Measurements from ENCODE around the gene RFLNA. TPM values are rescaled to one million over a fixed set of nuclear protein-coding genes. Genes with fewer than 3 reads are reported as not detected.

Gene RFLNA
- total and polyA plus RNA-seq, 2 of the 13 experiments (the other 11 are each of a cell fraction or from before 2014, with no cell fraction given): not detected

- no peak overlapping the region for H3K27ac ChIP-seq (ENCODE audit: extremely low read length, insufficient read depth, low read length)
- intact Hi-C loops (cut with micrococcal nuclease; ENCODE audit: unreplicated experiment) (no loop called here), in situ Hi-C loops (cut with HindIII; ENCODE audit: extremely low pct_ligation_motif_present, low pct_unique_long_range_greater_than_20kb) (no loop called here)
- ChIA-PET POLR2A (no interaction called here), CTCF (ENCODE audit: low intra/inter-chr PET ratio, low total read pairs) (no interaction called here)
- H3K36me3 ChIP-seq (replicated peaks in 1 of 2; ENCODE audit: control insufficient read depth in 1 of 2, insufficient read depth in 2 of 2, low read length in 2 of 2): no peaks in the 10 kb centered on the region
- ATAC-seq: no peak
- no peak overlapping the region for H3K4me3 ChIP-seq (replicated peaks in 1 of 3; ENCODE audit: insufficient read depth in 1 of 3, low read depth in 2 of 3, low read length in 3 of 3)
- 54% methylated on average over 12 of the region's 12 CpGs for WGBS (ENCODE audit: low lambda C conversion rate)
- no peaks in the 10 kb centered on the region; the same call in 1 of the 2 replicates for H4K20me1 ChIP-seq (ENCODE audit: insufficient read depth, low read length)
- H3K4me2 ChIP-seq (ENCODE audit: low read depth, low read length): no peak overlapping the region
- peaks cover 5 to 46% of the 10 kb centered on the region in 2 experiments; a peak in 3 of 5 replicates for H3K27me3 ChIP-seq (ENCODE audit: control insufficient read depth in 1 of 2, insufficient read depth in 2 of 2, low read length in 2 of 2)
- FAIRE-seq: no peak
- no peak for DNase-seq (ENCODE audit: low spot score)
- H3K9me3 ChIP-seq (ENCODE audit: low read length): no peaks in the 10 kb centered on the region
- H3K4me1 ChIP-seq (ENCODE audit: insufficient read depth, low read length): peaks cover 25% of the 10 kb centered on the region
- H3K79me2 ChIP-seq (ENCODE audit: insufficient read depth, low read length): no peaks in the 10 kb centered on the region
- no peak overlapping the region for H2AFZ ChIP-seq (ENCODE audit: low read length)
- no peak for TF ChIP-seq LCORL (IDR thresholded peaks at IDR 0.05)
- TF ChIP-seq LCORL (CRISPR knock-in tag; IDR thresholded peaks at IDR 0.05): no peak
- no peak for TF ChIP-seq REXO4 (CRISPR knock-in tag; IDR thresholded peaks at IDR 0.05; ENCODE audit: borderline replicate concordance)
- no peak for TF ChIP-seq ZNF207 (IDR thresholded peaks at IDR 0.05; ENCODE audit: borderline replicate concordance)
- TF ChIP-seq ZNF10 (CRISPR knock-in tag; IDR thresholded peaks at IDR 0.05; ENCODE audit: borderline replicate concordance, low read depth): no peak
- TF ChIP-seq SMARCC2 (IDR thresholded peaks at IDR 0.05): no peak
- no peak for TF ChIP-seq ESRRA (CRISPR knock-in tag; IDR thresholded peaks at IDR 0.05; ENCODE audit: low read depth)
- TF ChIP-seq SPEN (CRISPR knock-in tag; IDR thresholded peaks at IDR 0.05; ENCODE audit: low read depth): no peak
- no peak overlapping the region for H3K9ac ChIP-seq (ENCODE audit: insufficient read depth, low read depth, low read length)
- BruUV-seq (replicated peaks): no TSS peak
These were observed 1.4 kb upstream of the RFLNA start for GRCh38 chr12:124293286-124294003.
